WTC11 (cell line): ENCODE measurements around the gene TULP1. TPM values are rescaled to one million over a fixed set of nuclear protein-coding genes. Genes with fewer than 3 reads are reported as not detected.

ENCODE experiments used
- AR ChIP-seq: fragments of 250-450 bp; sonication (Bioruptor Pico); IDR thresholded peaks from 2 replicates; pipeline ENCODE4 v1.9.0; 2021; ENCODE audit warnings: mild to moderate bottlenecking
- CBFB ChIP-seq: sonication (generic); formaldehyde crosslinking; IDR thresholded peaks from 2 replicates; pipeline ENCODE4 v1.8.1; 2022; ENCODE audit warnings: mild to moderate bottlenecking, low read depth, missing genetic modification reagents
- ETV6 ChIP-seq: sonication (generic); formaldehyde crosslinking; IDR thresholded peaks from 2 replicates; pipeline ENCODE4 v1.8.1; 2022; ENCODE audit warnings: mild to moderate bottlenecking, missing genetic modification reagents
- FOXJ3 ChIP-seq: sonication (generic); formaldehyde crosslinking; IDR thresholded peaks from 2 replicates; pipeline ENCODE4 v1.9.0; 2021; ENCODE audit warnings: missing genetic modification reagents, mild to moderate bottlenecking, borderline replicate concordance
- FOXP1 ChIP-seq: sonication (generic); formaldehyde crosslinking; IDR thresholded peaks from 2 replicates; pipeline ENCODE4 v1.8.0; 2022; ENCODE audit warnings: missing genetic modification reagents, mild to moderate bottlenecking, moderate library complexity, borderline replicate concordance
- GTF2I ChIP-seq: fragments of 250-450 bp; sonication (Bioruptor Pico); conservative IDR thresholded peaks from 2 replicates; pipeline ENCODE4 v1.4.0; 2021; ENCODE audit warnings: mild to moderate bottlenecking
- HMGXB4 ChIP-seq: sonication (generic); formaldehyde crosslinking; IDR thresholded peaks from 2 replicates; pipeline ENCODE4 v1.8.1; 2023; ENCODE audit warnings: mild to moderate bottlenecking, moderate library complexity, missing genetic modification reagents
- JAZF1 ChIP-seq: fragments of 250-450 bp; sonication (Bioruptor Pico); IDR thresholded peaks from 2 replicates; pipeline ENCODE4 v1.9.0; 2021; ENCODE audit warnings: moderate library complexity, mild to moderate bottlenecking, inconsistent platforms
- JUN ChIP-seq: sonication (generic); formaldehyde crosslinking; IDR thresholded peaks from 2 replicates; pipeline ENCODE4 v1.8.0; 2023; ENCODE audit warnings: mild to moderate bottlenecking, missing genetic modification reagents
- NFATC4 ChIP-seq: fragments of 250-450 bp; sonication (Bioruptor Pico); IDR thresholded peaks from 2 replicates; pipeline ENCODE4 v1.9.0; 2021; ENCODE audit warnings: mild to moderate bottlenecking
- NR1H2 ChIP-seq: sonication (generic); formaldehyde crosslinking; IDR thresholded peaks from 2 replicates; pipeline ENCODE4 v1.9.0; 2021; ENCODE audit warnings: mild to moderate bottlenecking, moderate library complexity, missing genetic modification reagents
- RELA ChIP-seq: sonication (generic); formaldehyde crosslinking; IDR thresholded peaks from 2 replicates; pipeline ENCODE4 v1.8.1; 2022; ENCODE audit warnings: missing genetic modification reagents, mild to moderate bottlenecking, borderline replicate concordance
- SMAD3 ChIP-seq: sonication (generic); formaldehyde crosslinking; IDR thresholded peaks from 2 replicates; pipeline ENCODE4 v1.8.0; 2022; ENCODE audit warnings: missing genetic modification reagents, mild to moderate bottlenecking, borderline replicate concordance
- TEAD4 ChIP-seq: sonication (generic); formaldehyde crosslinking; IDR thresholded peaks from 2 replicates; pipeline ENCODE4 v1.8.0; 2022; ENCODE audit warnings: mild to moderate bottlenecking, missing genetic modification reagents
- ZNF263 ChIP-seq: sonication (generic); formaldehyde crosslinking; IDR thresholded peaks from 2 replicates; pipeline ENCODE4 v1.8.1; 2022; ENCODE audit warnings: low read depth, mild to moderate bottlenecking, moderate library complexity, missing genetic modification reagents
- ZNF317 ChIP-seq: sonication (generic); formaldehyde crosslinking; IDR thresholded peaks from 2 replicates; pipeline ENCODE4 v1.8.1; 2023; ENCODE audit warnings: low read depth, mild to moderate bottlenecking, moderate library complexity, missing genetic modification reagents, borderline replicate concordance
- total RNA-seq: library from RNA; stranded (reverse); gene quantifications from 3 replicates; pipeline ENCODE4 v1.2.3, GENCODE V29; 2021
- TF ChIP-seq, protein P1 (sequence below): sonication (generic); formaldehyde crosslinking; IDR thresholded peaks from 2 replicates; pipeline ENCODE4 v1.8.0; 2022; ENCODE audit warnings: mild to moderate bottlenecking, missing genetic modification reagents
- TF ChIP-seq, protein P2 (sequence below): sonication (generic); formaldehyde crosslinking; IDR thresholded peaks from 2 replicates; pipeline ENCODE4 v1.8.1; 2023; ENCODE audit warnings: mild to moderate bottlenecking, missing genetic modification reagents, moderate library complexity
- TF ChIP-seq, protein P3 (sequence below): sonication (generic); formaldehyde crosslinking; IDR thresholded peaks from 2 replicates; pipeline ENCODE4 v1.8.0; 2023; ENCODE audit warnings: missing genetic modification reagents
- TF ChIP-seq, protein P4 (sequence below): sonication (generic); formaldehyde crosslinking; IDR thresholded peaks from 2 replicates; pipeline ENCODE4 v1.8.1; 2022; ENCODE audit warnings: low read depth, missing genetic modification reagents, borderline replicate concordance

The TULP1 gene
- total RNA-seq, 1 experiment from 2014 or later, result 2.9 TPM

DNA sequence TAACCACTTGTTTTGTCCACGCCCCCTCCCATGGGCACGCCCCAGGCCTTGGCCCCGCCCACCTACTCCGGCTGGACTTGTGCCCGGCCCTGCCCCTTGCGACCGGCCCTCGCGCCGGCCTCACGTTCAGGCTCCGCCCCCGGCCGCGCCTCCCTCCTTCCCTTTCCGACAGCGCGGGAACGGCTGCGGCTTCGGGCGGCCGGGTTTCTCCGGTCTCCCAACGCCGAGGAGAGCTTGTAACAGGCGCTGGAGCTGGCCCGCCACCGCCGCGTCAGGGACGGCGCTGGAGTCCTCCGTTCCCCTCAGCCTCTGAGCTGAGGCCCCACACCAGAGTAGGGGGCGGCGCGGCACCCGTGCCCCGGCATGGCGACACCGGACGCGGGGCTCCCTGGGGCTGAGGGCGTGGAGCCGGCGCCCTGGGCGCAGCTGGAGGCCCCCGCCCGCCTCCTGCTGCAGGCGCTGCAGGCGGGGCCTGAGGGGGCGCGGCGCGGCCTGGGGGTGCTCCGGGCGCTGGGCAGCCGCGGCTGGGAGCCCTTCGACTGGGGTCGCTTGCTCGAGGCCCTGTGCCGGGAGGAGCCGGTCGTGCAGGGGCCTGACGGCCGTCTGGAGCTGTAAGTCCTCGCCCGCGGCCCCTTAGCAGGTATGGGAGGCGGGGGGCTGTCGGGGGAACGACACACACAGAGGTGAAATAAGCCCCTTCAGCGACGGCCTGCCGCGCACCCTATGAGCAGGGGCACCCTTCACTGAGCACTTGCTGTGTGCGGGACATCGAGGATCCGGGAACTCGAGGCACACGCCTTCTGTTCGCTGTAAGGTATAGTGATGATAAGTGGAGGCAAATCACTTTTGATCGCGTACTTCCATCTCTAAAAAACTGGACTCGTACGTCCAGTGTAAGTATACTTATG is 60.3 kb downstream of the TULP1 start, which contains the start of gene FANCE (continued):
- no peak for TF ChIP-seq RELA (CRISPR knock-in tag)
- TF ChIP-seq, protein P1, sequence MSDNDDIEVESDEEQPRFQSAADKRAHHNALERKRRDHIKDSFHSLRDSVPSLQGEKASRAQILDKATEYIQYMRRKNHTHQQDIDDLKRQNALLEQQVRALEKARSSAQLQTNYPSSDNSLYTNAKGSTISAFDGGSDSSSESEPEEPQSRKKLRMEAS (CRISPR knock-in tag), result peak; percentile 79
- TF ChIP-seq ZNF263 (CRISPR knock-in tag), result no peak
- no peak for TF ChIP-seq FOXJ3 (CRISPR knock-in tag)
- no peak for TF ChIP-seq NFATC4 (CRISPR knock-in tag)
- TF ChIP-seq SMAD3, result 0 out of 2 replicates have a peak, but pooled peaks have one; percentile 21
- TF ChIP-seq, protein P2, sequence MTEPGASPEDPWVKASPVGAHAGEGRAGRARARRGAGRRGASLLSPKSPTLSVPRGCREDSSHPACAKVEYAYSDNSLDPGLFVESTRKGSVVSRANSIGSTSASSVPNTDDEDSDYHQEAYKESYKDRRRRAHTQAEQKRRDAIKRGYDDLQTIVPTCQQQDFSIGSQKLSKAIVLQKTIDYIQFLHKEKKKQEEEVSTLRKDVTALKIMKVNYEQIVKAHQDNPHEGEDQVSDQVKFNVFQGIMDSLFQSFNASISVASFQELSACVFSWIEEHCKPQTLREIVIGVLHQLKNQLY (CRISPR knock-in tag), result no peak
- no peak for TF ChIP-seq JAZF1 (CRISPR knock-in tag)
- TF ChIP-seq JUN (CRISPR knock-in tag), result no peak
- TF ChIP-seq HMGXB4 (CRISPR knock-in tag), result peak; percentile 63; the same call in 1 of the 2 replicates
- no peak for TF ChIP-seq GTF2I (CRISPR knock-in tag)
- TF ChIP-seq, protein P3, sequence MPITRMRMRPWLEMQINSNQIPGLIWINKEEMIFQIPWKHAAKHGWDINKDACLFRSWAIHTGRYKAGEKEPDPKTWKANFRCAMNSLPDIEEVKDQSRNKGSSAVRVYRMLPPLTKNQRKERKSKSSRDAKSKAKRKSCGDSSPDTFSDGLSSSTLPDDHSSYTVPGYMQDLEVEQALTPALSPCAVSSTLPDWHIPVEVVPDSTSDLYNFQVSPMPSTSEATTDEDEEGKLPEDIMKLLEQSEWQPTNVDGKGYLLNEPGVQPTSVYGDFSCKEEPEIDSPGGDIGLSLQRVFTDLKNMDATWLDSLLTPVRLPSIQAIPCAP (CRISPR knock-in tag), result no peak
- no peak for TF ChIP-seq TEAD4 (CRISPR knock-in tag)
- TF ChIP-seq FOXP1 (CRISPR knock-in tag), result peak; percentile 60; the same call in 1 of the 2 replicates
- peak; percentile 43; the same call in 1 of the 2 replicates for TF ChIP-seq ETV6
- TF ChIP-seq, protein P4, sequence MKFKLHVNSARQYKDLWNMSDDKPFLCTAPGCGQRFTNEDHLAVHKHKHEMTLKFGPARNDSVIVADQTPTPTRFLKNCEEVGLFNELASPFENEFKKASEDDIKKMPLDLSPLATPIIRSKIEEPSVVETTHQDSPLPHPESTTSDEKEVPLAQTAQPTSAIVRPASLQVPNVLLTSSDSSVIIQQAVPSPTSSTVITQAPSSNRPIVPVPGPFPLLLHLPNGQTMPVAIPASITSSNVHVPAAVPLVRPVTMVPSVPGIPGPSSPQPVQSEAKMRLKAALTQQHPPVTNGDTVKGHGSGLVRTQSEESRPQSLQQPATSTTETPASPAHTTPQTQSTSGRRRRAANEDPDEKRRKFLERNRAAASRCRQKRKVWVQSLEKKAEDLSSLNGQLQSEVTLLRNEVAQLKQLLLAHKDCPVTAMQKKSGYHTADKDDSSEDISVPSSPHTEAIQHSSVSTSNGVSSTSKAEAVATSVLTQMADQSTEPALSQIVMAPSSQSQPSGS (CRISPR knock-in tag), result no peak
- TF ChIP-seq ZNF317, result no peak
- TF ChIP-seq NR1H2 (CRISPR knock-in tag), result no peak
- no peak for TF ChIP-seq AR (CRISPR knock-in tag)
- no peak for TF ChIP-seq CBFB (CRISPR knock-in tag)
